Measurements from ENCODE around the gene GFAP.

GRCh38 chr17:44887016-44887415 is 28.3 kb downstream of the GFAP start:
- TF ChIP-seq CTCF (IDR thresholded peaks at IDR 0.05; ENCODE audit: low read length) (no peak), EZH2 (IDR thresholded peaks at IDR 0.05; ENCODE audit: borderline replicate concordance, low read length) (no peak)
